ENCODE results near the gene LIMS1.

GRCh38 chr2:108536911-108537310 lies 2.6 kb downstream of the LIMS1 start:
- TF ChIP-seq, protein P1, sequence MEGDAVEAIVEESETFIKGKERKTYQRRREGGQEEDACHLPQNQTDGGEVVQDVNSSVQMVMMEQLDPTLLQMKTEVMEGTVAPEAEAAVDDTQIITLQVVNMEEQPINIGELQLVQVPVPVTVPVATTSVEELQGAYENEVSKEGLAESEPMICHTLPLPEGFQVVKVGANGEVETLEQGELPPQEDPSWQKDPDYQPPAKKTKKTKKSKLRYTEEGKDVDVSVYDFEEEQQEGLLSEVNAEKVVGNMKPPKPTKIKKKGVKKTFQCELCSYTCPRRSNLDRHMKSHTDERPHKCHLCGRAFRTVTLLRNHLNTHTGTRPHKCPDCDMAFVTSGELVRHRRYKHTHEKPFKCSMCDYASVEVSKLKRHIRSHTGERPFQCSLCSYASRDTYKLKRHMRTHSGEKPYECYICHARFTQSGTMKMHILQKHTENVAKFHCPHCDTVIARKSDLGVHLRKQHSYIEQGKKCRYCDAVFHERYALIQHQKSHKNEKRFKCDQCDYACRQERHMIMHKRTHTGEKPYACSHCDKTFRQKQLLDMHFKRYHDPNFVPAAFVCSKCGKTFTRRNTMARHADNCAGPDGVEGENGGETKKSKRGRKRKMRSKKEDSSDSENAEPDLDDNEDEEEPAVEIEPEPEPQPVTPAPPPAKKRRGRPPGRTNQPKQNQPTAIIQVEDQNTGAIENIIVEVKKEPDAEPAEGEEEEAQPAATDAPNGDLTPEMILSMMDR (IDR thresholded peaks at IDR 0.05): no peak
- TF ChIP-seq POLR2A (IDR thresholded peaks at IDR 0.05): no peak
